GM13976 (cell line): Measurements from ENCODE around the gene KCNK4.

ENCODE experiments used
- DNase-seq: peaks from one replicate; pipeline ENCODE4 v3.0.0; 2012; ENCODE audit warnings: low spot score
- CTCF ChIP-seq: IDR thresholded peaks from 2 replicates; pipeline ENCODE4 v1.5.1; 2012; ENCODE audit warnings: borderline replicate concordance, mild to moderate bottlenecking; ENCODE audit not compliant: insufficient read depth; ENCODE audit errors: extremely low read depth, missing control alignments, control extremely low read depth
- in situ Hi-C: fragments of 300-500 bp; cut with MboI; formaldehyde crosslinking; loops from one replicate; pipeline ENCODE4 v1.12.0; 2022; ENCODE audit warnings: low sequenced_read_pairs, mixed read lengths, inconsistent platforms; ENCODE audit not compliant: unreplicated experiment

KCNK4 gene

GRCh38 chr11:64291262-64291751 is at the start of gene KCNK4:
KCNK4 (plus strand) TSS chr11:64291302; CDS start chr11:64293019, 1,717 bp downstream.
- no peak for TF ChIP-seq CTCF
- DNase-seq: no peak
- in situ Hi-C loops: loop anchor here (25.0 kb wide), 1 partner anchor 304 kb away; the partner anchor contains the start of gene OTUB1

GRCh38 chr11:64241491-64242374 is 49.4 kb upstream of the KCNK4 start:
- peak; percentile 97 for DNase-seq
- TF ChIP-seq CTCF: no peak
- in situ Hi-C loops: no loop called here

GRCh38 chr11:64243236-64243854 is 47.8 kb upstream of the KCNK4 start:
- DNase-seq: no peak
- in situ Hi-C loops: no loop called here
- no peak for TF ChIP-seq CTCF

- no peak for DNase-seq
- in situ Hi-C loops: no loop called here
- no peak for TF ChIP-seq CTCF
These were observed 47.0 kb upstream of the KCNK4 start for GRCh38 chr11:64244107-64244506.

GRCh38 chr11:64244966-64245365 is 46.1 kb upstream of the KCNK4 start:
- no peak for DNase-seq
- in situ Hi-C loops: no loop called here
- TF ChIP-seq CTCF: no peak

GRCh38 chr11:64245401-64245796 is 45.7 kb upstream of the KCNK4 start:
- no peak for DNase-seq
- in situ Hi-C loops: no loop called here
- TF ChIP-seq CTCF: no peak
